ENCODE results near the gene CLIC4. TPM values are rescaled to one million over a fixed set of nuclear protein-coding genes. Genes with fewer than 3 reads are reported as not detected.
A peak's percentile ranks its signal among the peaks of the same experiment; 100 is the strongest.

Gene CLIC4
- total RNA-seq, 6 experiments from 2014 or later, result 517 to 729 (median 548) TPM

- no peak overlapping the region for H3K4me3 Mint-ChIP-seq
- no peak for TF ChIP-seq CTCF (IDR thresholded peaks at IDR 0.05)
Observed at GRCh38 chr1:24881034-24881433, 135.8 kb downstream of the CLIC4 start.

GRCh38 chr1:24884751-24885150 lies 139.5 kb downstream of the CLIC4 start:
- peaks cover 22% of the 10 kb centered on the region for H3K4me1 Mint-ChIP-seq (ENCODE audit: low read depth)
- H3K27me3 Mint-ChIP-seq (ENCODE audit: insufficient read depth), result peaks cover 15% of the 10 kb centered on the region
- H3K36me3 Mint-ChIP-seq (ENCODE audit: low read depth), result 0 out of 2 replicates have a peak, but pooled peaks cover 4% of the 10 kb centered on the region
- no peak for TF ChIP-seq CTCF (IDR thresholded peaks at IDR 0.05)
- no peak for DNase-seq
- H3K9me3 Mint-ChIP-seq, result no peaks in the 10 kb centered on the region; the same call in 1 of the 2 replicates
- H3K4me3 Mint-ChIP-seq, result no peak overlapping the region
- no peak overlapping the region for H3K27ac Mint-ChIP-seq

More at GRCh38 chr1:24881034-24881433, 135.8 kb downstream of the CLIC4 start:
- H3K36me3 Mint-ChIP-seq (ENCODE audit: low read depth), result 0 out of 2 replicates have a peak, but pooled peaks cover 4% of the 10 kb centered on the region
- H3K27me3 Mint-ChIP-seq (ENCODE audit: insufficient read depth), result peaks cover 15% of the 10 kb centered on the region
- no peaks in the 10 kb centered on the region; the same call in 1 of the 2 replicates for H3K9me3 Mint-ChIP-seq
- DNase-seq, result no peak
- no peak overlapping the region for H3K27ac Mint-ChIP-seq
- peaks cover 26% of the 10 kb centered on the region for H3K4me1 Mint-ChIP-seq (ENCODE audit: low read depth)

GRCh38 chr1:24886241-24886640 lies 141.0 kb downstream of the CLIC4 start:
- Mint-ChIP-seq H3K4me3 (no peak overlapping the region), H3K27me3 (ENCODE audit: insufficient read depth) (peaks cover 14% of the 10 kb centered on the region), H3K27ac (no peak overlapping the region), H3K36me3 (ENCODE audit: low read depth) (0 out of 2 replicates have a peak, but pooled peaks cover 4% of the 10 kb centered on the region), H3K4me1 (ENCODE audit: low read depth) (peaks cover 20% of the 10 kb centered on the region), H3K9me3 (no peaks in the 10 kb centered on the region; the same call in 1 of the 2 replicates)
- no peak for DNase-seq
- no peak for TF ChIP-seq CTCF (IDR thresholded peaks at IDR 0.05)

- H3K27me3 Mint-ChIP-seq (ENCODE audit: insufficient read depth), result peaks cover 9% of the 10 kb centered on the region
- no peak for DNase-seq
- peaks cover 9% of the 10 kb centered on the region for H3K36me3 Mint-ChIP-seq (ENCODE audit: low read depth)
- TF ChIP-seq CTCF (IDR thresholded peaks at IDR 0.05), result no peak
- H3K27ac Mint-ChIP-seq, result no peak overlapping the region
- peaks cover 20% of the 10 kb centered on the region for H3K4me1 Mint-ChIP-seq (ENCODE audit: low read depth)
- H3K4me3 Mint-ChIP-seq, result no peak overlapping the region
- H3K9me3 Mint-ChIP-seq, result peaks cover 8% of the 10 kb centered on the region
Observed at GRCh38 chr1:24888061-24888970, 143.1 kb downstream of the CLIC4 start.

GRCh38 chr1:24888971-24889676 lies 143.9 kb downstream of the CLIC4 start:
- DNase-seq, result peak; percentile 81
- Mint-ChIP-seq H3K36me3 (ENCODE audit: low read depth) (peaks cover 8% of the 10 kb centered on the region), H3K4me1 (ENCODE audit: low read depth) (peaks cover 20% of the 10 kb centered on the region), H3K9me3 (peaks cover 8% of the 10 kb centered on the region), H3K27ac (peak overlapping the region; percentile 3), H3K27me3 (ENCODE audit: insufficient read depth) (peaks cover 11% of the 10 kb centered on the region), H3K4me3 (peak overlapping the region; percentile 50)
- no peak for TF ChIP-seq CTCF (IDR thresholded peaks at IDR 0.05)
